Activated CD8-positive, alpha-beta memory T cell treated with anti-CD3 and anti-CD28 coated beads, Interleukin-2, amount 10 ng/mL, durations not matched to agents 7 days and 5 days (primary cell): ENCODE measurements around the gene SPATA7. TPM values are rescaled to one million over a fixed set of nuclear protein-coding genes. Genes with fewer than 3 reads are reported as not detected.

Experiments
- ATAC-seq: fragments of 150-1000 bp; cut with Tn5 transposase; one replicate; pipeline ENCODE4 v1.10.0; 2021; ENCODE audit warnings: moderate library complexity
- CTCF ChIA-PET: fragments of 350-600 bp; sonication (Branson Sonifier 250); formaldehyde crosslinking; loops from one replicate; lab custom pipeline; 2021; ENCODE audit warnings: antibody characterized with exemption; lab: Charles Lee
- DNase-seq: peaks from one replicate; pipeline ENCODE4 v3.0.0-alpha.2; 2020
- H3K27ac Mint-ChIP-seq: one replicate; pipeline ENCODE4 v1.8.0; 2021; ENCODE audit warnings: mild to moderate bottlenecking, mixed read lengths
- H3K27me3 Mint-ChIP-seq: one replicate; pipeline ENCODE4 v1.8.0; 2021; ENCODE audit warnings: mixed read lengths
- H3K36me3 Mint-ChIP-seq: one replicate; pipeline ENCODE4 v1.8.0; 2021; ENCODE audit warnings: mild to moderate bottlenecking, mixed read lengths
- H3K4me1 Mint-ChIP-seq: one replicate; pipeline ENCODE4 v1.8.0; 2021; ENCODE audit warnings: mixed read lengths
- H3K4me3 Mint-ChIP-seq: one replicate; pipeline ENCODE4 v1.8.0; 2021; ENCODE audit warnings: mild to moderate bottlenecking, moderate library complexity, mixed read lengths
- H3K9me3 Mint-ChIP-seq: one replicate; pipeline ENCODE4 v1.8.0; 2022; ENCODE audit warnings: low read depth, mixed read lengths
- total RNA-seq, 2 experiments: library from RNA; stranded (reverse); gene quantifications; one replicate each; pipeline ENCODE4 v1.2.3, GENCODE V29; 2021

SPATA7 gene, protein sequence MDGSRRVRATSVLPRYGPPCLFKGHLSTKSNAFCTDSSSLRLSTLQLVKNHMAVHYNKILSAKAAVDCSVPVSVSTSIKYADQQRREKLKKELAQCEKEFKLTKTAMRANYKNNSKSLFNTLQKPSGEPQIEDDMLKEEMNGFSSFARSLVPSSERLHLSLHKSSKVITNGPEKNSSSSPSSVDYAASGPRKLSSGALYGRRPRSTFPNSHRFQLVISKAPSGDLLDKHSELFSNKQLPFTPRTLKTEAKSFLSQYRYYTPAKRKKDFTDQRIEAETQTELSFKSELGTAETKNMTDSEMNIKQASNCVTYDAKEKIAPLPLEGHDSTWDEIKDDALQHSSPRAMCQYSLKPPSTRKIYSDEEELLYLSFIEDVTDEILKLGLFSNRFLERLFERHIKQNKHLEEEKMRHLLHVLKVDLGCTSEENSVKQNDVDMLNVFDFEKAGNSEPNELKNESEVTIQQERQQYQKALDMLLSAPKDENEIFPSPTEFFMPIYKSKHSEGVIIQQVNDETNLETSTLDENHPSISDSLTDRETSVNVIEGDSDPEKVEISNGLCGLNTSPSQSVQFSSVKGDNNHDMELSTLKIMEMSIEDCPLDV
- total RNA-seq, result 1 to 10 TPM; 3.0 to 4.5 TPM

DNA sequence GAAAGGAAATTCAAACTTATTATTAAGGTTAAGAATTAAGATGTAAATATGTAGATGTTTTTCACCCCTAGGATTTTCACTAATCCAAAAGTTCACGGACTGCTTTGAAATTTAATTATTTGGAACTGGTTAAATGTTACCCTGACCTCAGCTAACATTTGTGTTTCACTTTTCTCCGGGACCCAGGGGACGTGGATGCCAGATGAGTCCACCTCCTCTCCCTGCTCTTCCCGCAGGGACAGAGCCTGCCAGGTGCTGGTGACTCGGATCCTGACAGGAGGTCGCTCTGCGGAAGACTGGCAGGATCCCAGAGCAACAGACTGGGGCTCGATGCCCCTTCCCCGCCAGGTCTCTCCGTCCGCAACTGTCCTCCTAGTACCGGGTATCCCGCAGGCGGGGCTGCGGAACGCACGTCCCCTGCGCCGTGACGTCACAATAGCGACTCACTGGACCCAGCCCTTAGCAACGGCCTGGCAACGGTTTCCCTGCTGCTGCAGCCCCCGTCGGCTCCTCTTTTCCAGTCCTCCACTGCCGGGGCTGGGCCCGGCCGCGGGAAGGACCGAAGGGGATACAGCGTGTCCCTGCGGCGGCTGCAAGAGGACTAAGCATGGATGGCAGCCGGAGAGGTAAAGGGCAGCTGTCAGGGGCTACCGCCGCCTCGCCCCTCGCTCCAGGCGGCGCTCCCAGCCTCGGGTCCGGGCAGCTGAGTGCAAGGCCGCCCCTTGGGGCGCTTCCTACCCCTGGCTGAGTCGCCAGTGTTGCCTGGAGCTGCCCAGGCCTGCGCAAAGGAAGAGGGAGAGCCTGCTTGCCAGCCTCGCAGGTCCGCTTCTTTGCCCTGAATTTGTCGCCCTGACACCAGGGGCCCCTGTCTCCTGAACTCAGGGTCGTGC is at the start of gene SPATA7:
SPATA7 (plus strand) TSS at position 446 of the 890 bp plus-strand sequence; CDS start at position 608, 162 bp downstream.
- CTCF ChIA-PET, result interaction anchor here (0.6 to 1.4 kb wide), 5 partner anchors 20 to 1407 kb away, joined by 3 to 5 read pairs (median 4); no protein-coding TSS in a partner anchor
- Mint-ChIP-seq H3K27me3 (peaks cover 4% of the 10 kb centered on the region), H3K27ac (peak within 1 kb of the TSS; percentile 92), H3K4me3 (peak within 1 kb of the TSS; percentile 99), H3K4me1 (peaks cover 19% of the 10 kb centered on the region), H3K36me3 (no peaks in the 10 kb centered on the region), H3K9me3 (no peaks in the 10 kb centered on the region)
- ATAC-seq, result peak; percentile 100
- DNase-seq, result peak; percentile 94

DNA sequence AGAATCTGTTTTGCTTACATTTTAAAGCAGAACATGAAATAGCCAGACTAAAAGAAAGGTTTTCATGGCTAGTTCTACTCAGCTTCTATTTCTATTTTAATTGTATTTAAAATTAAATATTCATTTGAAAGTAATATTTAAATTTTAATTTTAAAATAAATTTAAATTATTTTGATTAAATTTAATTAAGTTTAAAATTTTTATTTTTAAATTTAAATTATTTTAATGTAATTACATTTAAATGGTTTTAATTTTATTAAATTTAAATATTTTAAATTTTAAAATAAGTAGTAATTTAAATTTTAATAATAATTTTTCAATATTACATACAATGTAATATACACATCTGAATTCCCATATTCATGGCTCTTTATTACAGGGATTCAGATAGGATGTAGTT is 45.1 kb upstream of the SPATA7 start:
- CTCF ChIA-PET, result no interaction called here
- no peak overlapping the region for H3K27ac Mint-ChIP-seq
- DNase-seq (no peak), ATAC-seq (no peak)
- H3K4me1 Mint-ChIP-seq, result no peaks in the 10 kb centered on the region
- H3K36me3 Mint-ChIP-seq, result no peaks in the 10 kb centered on the region
- H3K9me3 Mint-ChIP-seq, result no peaks in the 10 kb centered on the region
- H3K4me3 Mint-ChIP-seq, result no peak overlapping the region
- H3K27me3 Mint-ChIP-seq, result peaks cover 17% of the 10 kb centered on the region

DNA sequence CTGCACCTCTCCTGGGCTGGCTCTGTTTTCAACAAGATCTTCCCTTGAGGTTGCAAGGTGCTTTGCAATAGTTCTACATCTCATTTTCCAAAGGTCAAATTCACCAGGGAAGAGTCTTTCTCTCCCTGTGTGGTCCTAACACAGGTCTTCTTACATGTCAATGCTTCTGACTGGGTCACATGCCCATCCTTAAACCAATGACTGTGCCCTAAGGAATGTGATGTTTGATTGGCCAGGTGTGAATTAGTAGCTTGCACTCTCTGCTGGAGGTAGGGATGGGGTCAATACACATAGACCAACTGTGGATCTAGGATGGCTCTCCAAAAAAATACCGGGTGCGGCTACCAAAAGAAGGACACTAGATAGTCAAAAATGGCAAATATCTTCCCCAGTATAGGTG is 42.5 kb upstream of the SPATA7 start:
- Mint-ChIP-seq H3K27me3 (peaks cover 10% of the 10 kb centered on the region), H3K36me3 (no peaks in the 10 kb centered on the region), H3K4me1 (no peaks in the 10 kb centered on the region), H3K27ac (no peak overlapping the region), H3K9me3 (no peaks in the 10 kb centered on the region), H3K4me3 (no peak overlapping the region)
- DNase-seq (no peak), ATAC-seq (no peak)
- CTCF ChIA-PET, result no interaction called here

DNA sequence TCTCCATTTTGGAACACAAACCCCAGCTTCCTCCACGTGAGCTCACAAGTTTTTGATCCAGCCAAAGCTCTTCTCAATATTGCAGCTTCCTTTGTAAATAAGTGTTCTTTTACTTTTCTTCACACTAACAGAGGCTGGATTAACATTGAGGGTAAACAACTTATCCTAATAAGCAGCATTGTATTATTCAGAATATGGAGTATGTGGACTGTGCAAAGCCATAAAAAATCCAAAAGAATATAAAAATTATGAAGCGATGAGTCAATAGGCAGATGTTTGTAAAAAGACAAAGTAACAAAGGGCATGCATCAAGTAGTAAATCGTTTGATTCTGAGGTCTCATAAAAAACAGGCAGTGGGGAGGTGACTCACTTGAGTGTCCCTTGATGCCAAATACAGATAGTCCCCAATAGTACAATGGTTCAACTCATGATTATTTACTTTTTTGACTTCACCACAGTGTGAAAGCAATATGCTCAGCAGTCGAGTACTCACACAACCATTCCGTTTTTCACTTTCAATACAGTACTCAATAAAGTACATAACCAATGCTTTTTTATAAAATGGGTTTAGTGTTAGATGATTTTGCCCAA is 39.3 kb upstream of the SPATA7 start:
- Mint-ChIP-seq H3K27me3 (peaks cover 7% of the 10 kb centered on the region), H3K4me3 (no peak overlapping the region), H3K36me3 (no peaks in the 10 kb centered on the region), H3K27ac (no peak overlapping the region), H3K9me3 (no peaks in the 10 kb centered on the region), H3K4me1 (no peaks in the 10 kb centered on the region)
- DNase-seq (no peak), ATAC-seq (no peak)
- CTCF ChIA-PET, result no interaction called here

DNA sequence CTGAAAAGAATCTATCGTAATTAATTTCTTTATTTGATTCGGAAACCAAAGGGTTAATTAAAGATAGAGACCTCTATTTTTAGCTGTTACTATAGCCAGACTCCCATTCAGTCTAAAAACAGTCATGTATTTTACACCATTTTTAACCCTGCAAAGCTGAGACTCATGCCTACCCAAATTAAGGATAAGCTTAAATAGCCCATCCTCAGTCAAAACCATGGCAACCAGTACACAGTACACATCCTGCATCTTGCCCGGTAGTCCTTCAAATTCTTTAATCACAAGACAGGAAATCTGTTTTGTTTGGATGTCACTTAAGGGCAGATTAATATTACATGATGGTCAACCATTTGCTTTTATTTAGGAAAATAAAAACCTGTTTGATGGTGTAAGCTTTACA is 36.9 kb upstream of the SPATA7 start:
- H3K36me3 Mint-ChIP-seq, result no peaks in the 10 kb centered on the region
- CTCF ChIA-PET, result no interaction called here
- ATAC-seq (no peak), DNase-seq (no peak)
- H3K27me3 Mint-ChIP-seq, result peaks cover 5% of the 10 kb centered on the region
- no peak overlapping the region for H3K4me3 Mint-ChIP-seq
- H3K27ac Mint-ChIP-seq, result no peak overlapping the region
- no peaks in the 10 kb centered on the region for H3K4me1 Mint-ChIP-seq
- H3K9me3 Mint-ChIP-seq, result no peaks in the 10 kb centered on the region

DNA sequence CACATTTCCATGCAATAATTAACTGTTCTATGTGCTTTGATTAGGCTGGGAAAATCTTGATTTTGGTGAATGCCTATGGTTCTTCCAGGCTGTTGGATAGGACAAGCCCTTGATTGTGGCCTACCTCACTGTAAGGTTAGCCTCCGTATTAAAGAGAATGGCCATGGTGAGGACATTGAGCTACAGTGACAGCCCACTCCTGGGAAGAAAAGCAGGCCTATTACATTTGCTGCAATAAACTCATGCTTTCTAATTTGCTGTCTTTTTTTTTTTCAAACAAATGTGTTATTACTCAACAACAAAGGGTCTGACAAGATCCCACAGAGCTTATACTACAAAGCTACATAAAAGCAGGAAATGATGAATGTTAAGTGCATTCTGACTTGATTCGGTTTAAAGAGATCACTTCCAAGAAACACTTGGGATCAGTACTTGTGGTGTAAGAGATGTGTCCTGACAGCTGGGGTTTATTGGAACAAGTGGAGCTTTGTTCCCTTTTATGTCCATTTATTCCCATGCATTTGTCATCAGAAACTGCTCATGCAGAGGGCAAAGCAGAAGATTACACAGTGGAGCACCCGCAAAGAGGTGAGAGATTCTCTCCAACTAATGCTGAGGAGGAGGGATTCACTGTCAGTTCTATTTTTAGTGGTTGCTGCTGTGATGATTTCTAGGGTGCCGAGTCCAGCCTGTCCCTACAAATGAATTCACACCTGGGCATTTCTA is 33.3 kb upstream of the SPATA7 start:
- no peak overlapping the region for H3K27ac Mint-ChIP-seq
- no peak overlapping the region for H3K4me3 Mint-ChIP-seq
- ATAC-seq (no peak), DNase-seq (no peak)
- CTCF ChIA-PET, result no interaction called here
- no peaks in the 10 kb centered on the region for H3K36me3 Mint-ChIP-seq
- H3K4me1 Mint-ChIP-seq, result no peaks in the 10 kb centered on the region
- H3K9me3 Mint-ChIP-seq, result no peaks in the 10 kb centered on the region
- H3K27me3 Mint-ChIP-seq, result no peaks in the 10 kb centered on the region

DNA sequence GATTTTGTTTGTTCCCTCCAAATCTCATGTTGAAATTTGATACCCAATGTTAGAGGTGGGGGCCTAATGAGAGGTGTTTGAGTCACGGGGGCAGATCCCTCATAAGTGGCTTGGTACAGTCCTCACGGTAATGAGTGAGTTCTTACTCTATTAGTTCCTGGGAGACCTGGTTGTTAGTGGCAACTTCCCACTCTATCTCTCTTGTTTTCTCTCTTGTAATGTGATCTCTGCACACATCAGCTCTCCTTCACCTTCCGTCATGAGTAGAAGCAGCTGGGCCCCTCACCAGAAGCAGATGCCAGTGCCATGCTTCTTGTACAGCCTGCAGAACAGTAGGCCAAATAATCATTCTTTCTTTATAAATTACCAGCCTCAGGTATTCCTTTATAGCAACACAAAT is 32.8 kb upstream of the SPATA7 start:
- no peaks in the 10 kb centered on the region for H3K27me3 Mint-ChIP-seq
- H3K4me3 Mint-ChIP-seq, result no peak overlapping the region
- no peak for DNase-seq
- CTCF ChIA-PET, result no interaction called here
- ATAC-seq, result no peak
- H3K9me3 Mint-ChIP-seq, result no peaks in the 10 kb centered on the region
- no peaks in the 10 kb centered on the region for H3K36me3 Mint-ChIP-seq
- no peaks in the 10 kb centered on the region for H3K4me1 Mint-ChIP-seq
- H3K27ac Mint-ChIP-seq, result no peak overlapping the region

DNA sequence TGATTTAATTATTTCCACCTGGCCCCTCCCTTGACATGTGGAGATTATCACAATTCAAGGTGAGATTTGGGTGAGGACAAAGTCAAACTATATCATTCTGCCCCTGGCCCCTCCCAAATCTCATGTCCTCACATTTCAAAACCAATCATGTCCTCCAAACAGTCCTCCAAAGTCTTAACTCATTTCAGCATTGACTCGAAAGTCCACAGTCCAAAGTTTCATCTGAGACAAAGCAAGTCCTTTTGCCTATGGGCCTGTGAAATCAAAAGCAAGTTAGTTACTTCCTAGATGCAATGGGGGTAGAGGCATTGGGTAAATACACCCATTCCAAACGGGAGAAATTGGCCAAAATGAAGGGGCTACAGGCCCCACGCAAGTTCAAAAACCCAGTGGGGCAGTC is 31.1 kb upstream of the SPATA7 start:
- Mint-ChIP-seq H3K9me3 (no peaks in the 10 kb centered on the region), H3K36me3 (no peaks in the 10 kb centered on the region), H3K27me3 (no peaks in the 10 kb centered on the region), H3K27ac (no peak overlapping the region), H3K4me3 (no peak overlapping the region), H3K4me1 (no peaks in the 10 kb centered on the region)
- CTCF ChIA-PET, result no interaction called here
- no peak for ATAC-seq
- DNase-seq, result no peak

DNA sequence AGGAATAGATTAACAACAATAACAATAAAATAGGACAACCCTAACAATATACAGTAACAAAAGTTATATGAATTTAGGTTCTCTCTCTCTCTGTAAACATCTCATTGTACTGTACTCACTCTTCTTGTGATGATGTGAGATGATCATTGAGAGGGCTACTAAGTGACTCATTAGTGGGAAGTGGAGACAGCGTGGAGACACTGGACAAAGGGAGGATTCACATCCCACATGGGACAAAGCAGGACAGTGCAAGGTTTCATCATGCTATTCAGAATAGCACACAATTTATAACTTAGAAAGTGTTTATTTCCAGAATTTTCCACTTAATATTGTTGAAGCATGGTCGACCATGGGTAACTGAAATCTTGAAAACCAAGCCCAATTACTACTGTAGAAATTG is 26.0 kb upstream of the SPATA7 start:
- CTCF ChIA-PET, result no interaction called here
- Mint-ChIP-seq H3K27me3 (peaks cover 5% of the 10 kb centered on the region), H3K4me3 (no peak overlapping the region), H3K9me3 (peaks cover 7% of the 10 kb centered on the region), H3K36me3 (no peaks in the 10 kb centered on the region), H3K4me1 (no peaks in the 10 kb centered on the region), H3K27ac (no peak overlapping the region)
- ATAC-seq (no peak), DNase-seq (no peak)

DNA sequence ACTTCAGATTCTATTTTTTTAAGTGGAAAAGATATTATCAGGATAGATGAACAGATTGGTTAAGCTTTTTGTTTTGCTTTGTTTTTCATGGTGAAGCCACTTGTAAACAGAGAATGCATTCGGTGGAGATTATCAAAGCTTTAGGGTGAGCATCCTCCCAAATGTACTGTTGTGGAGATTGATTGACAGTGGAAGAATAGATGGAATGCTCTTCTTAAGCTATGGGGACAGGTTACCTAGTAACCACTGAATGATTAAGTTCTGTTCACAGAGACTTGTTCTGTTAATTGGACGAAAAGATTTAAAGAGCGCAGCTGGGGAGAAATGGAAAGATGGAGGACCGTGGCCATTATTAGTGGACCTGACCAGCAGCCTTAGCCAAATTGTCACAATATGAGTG is 21.8 kb upstream of the SPATA7 start:
- Mint-ChIP-seq H3K36me3 (no peaks in the 10 kb centered on the region), H3K27me3 (peaks cover 6% of the 10 kb centered on the region), H3K4me1 (no peaks in the 10 kb centered on the region), H3K4me3 (no peak overlapping the region), H3K27ac (no peak overlapping the region), H3K9me3 (peaks cover 7% of the 10 kb centered on the region)
- CTCF ChIA-PET, result no interaction called here
- no peak for DNase-seq
- ATAC-seq, result no peak

DNA sequence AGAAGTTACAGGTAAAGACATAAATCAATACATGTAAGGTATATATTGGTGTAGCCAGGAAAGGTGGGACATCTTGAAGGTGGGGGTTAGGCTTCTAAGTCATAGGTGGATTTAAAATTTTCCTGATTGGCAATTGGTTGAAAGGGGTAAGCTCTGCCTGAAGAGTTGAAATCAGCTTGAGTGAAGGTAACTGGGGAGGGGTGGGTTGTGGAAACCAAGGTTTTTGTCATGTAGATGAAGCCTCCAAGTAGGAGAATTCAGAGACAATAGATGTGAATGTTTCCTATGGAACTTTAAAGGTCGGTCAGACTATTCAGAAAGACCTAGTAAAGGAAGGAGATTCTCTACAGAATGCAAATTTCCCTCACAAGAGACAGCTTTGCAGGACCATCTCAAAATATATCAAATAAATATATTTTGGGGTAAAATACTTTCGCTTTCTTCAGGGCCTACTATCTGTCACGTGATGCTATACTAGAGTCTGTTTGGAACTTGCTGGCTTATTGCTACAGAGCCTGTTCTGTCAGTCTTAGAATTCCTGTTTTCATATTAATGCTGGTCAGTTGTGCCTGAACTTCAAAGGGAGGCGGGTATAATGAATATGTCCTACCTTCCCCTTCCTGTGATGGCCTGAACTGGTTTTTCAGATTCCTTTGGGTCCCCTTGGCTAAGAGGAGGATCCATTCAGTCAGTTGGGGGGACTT is 20.6 kb upstream of the SPATA7 start:
- Mint-ChIP-seq H3K9me3 (peaks cover 5% of the 10 kb centered on the region), H3K27ac (no peak overlapping the region), H3K4me1 (no peaks in the 10 kb centered on the region), H3K4me3 (no peak overlapping the region), H3K27me3 (peaks cover 13% of the 10 kb centered on the region), H3K36me3 (no peaks in the 10 kb centered on the region)
- CTCF ChIA-PET, result interaction anchor here (1.3 kb wide), 1 partner anchor 16 kb away, joined by 3 read pairs; no protein-coding TSS in a partner anchor
- ATAC-seq (no peak), DNase-seq (no peak)

DNA sequence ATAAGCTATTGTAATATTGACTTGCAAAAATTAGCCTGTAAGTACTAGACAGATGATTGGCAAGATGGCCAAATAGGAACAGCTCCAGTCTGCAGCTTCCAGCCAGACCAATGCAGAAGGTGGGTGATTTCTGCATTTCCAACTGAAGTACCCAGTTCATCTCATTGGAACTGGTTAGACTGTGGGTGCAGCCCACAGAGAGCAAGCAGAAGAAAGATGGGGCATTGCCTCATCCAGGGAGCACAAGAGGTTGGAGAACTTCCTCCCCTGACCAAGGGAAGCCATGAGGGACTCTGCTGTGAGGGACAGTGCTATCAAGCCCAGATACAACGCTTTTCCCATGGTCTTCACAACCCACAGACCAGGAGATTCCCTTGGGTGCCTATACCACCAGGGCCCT is 16.0 kb upstream of the SPATA7 start:
- peaks cover 27% of the 10 kb centered on the region for H3K27me3 Mint-ChIP-seq
- CTCF ChIA-PET, result no interaction called here
- H3K36me3 Mint-ChIP-seq, result no peaks in the 10 kb centered on the region
- ATAC-seq (no peak), DNase-seq (no peak)
- no peaks in the 10 kb centered on the region for H3K4me1 Mint-ChIP-seq
- no peak overlapping the region for H3K27ac Mint-ChIP-seq
- no peak overlapping the region for H3K4me3 Mint-ChIP-seq
- no peaks in the 10 kb centered on the region for H3K9me3 Mint-ChIP-seq
